Activated CD4-positive, alpha-beta T cell treated with anti-CD3 and anti-CD28 coated beads, Interleukin-2, amount 10 ng/mL, durations not matched to agents 7 days and 5 days (primary cell): ENCODE results near the gene FBXO22. TPM values are rescaled to one million over a fixed set of nuclear protein-coding genes. Genes with fewer than 3 reads are reported as not detected.
"Not testable (repeated sequence)": the region's sequence is repeated elsewhere in the genome, so short reads cannot be mapped to it uniquely, and the experiment has no call there.

Source experiments
- CTCF ChIA-PET: fragments of 350-600 bp; sonication (Branson Sonifier 250); formaldehyde crosslinking; loops from one replicate; lab custom pipeline; 2021; ENCODE audit warnings: antibody characterized with exemption; lab: Charles Lee
- POLR2A ChIA-PET: fragments of 350-600 bp; sonication (Branson Sonifier 250); formaldehyde crosslinking; loops from one replicate; lab custom pipeline; 2021; ENCODE audit warnings: antibody characterized with exemption; lab: Charles Lee
- DNase-seq: peaks from one replicate; pipeline ENCODE4 v3.0.0-alpha.2; 2020
- H3K27ac Mint-ChIP-seq: one replicate; pipeline ENCODE4 v1.8.0; 2021; ENCODE audit warnings: mild to moderate bottlenecking, moderate library complexity, mixed read lengths
- H3K27me3 Mint-ChIP-seq: one replicate; pipeline ENCODE4 v1.8.0; 2021; ENCODE audit warnings: mixed read lengths
- H3K36me3 Mint-ChIP-seq: one replicate; pipeline ENCODE4 v1.8.0; 2021; ENCODE audit warnings: low read depth, mixed read lengths
- H3K4me1 Mint-ChIP-seq: one replicate; pipeline ENCODE4 v1.8.0; 2021; ENCODE audit warnings: mixed read lengths
- H3K4me3 Mint-ChIP-seq: one replicate; pipeline ENCODE4 v1.8.0; 2021; ENCODE audit warnings: mild to moderate bottlenecking, moderate library complexity, mixed read lengths
- H3K9me3 Mint-ChIP-seq: one replicate; pipeline ENCODE4 v1.8.0; 2021; ENCODE audit warnings: mixed read lengths
- total RNA-seq, 2 experiments: library from RNA; stranded (reverse); gene quantifications; one replicate each; pipeline ENCODE4 v1.2.3, GENCODE V29; 2021

The FBXO22 gene
- total RNA-seq, 2 experiments from 2014 or later = 33.2 to 33.7 TPM

GRCh38 chr15:75884041-75884440 lies 19.6 kb upstream of the FBXO22 start:
- no peak overlapping the region for H3K4me3 Mint-ChIP-seq
- peaks cover 41% of the 10 kb centered on the region for H3K36me3 Mint-ChIP-seq
- no peak overlapping the region for H3K27ac Mint-ChIP-seq
- POLR2A ChIA-PET = no interaction called here
- no peak for DNase-seq
- H3K4me1 Mint-ChIP-seq = no peaks in the 10 kb centered on the region
- no peaks in the 10 kb centered on the region for H3K9me3 Mint-ChIP-seq
- CTCF ChIA-PET = interaction anchor here (1.6 kb wide), 1 partner anchor 9 kb away, joined by 5 read pairs; no protein-coding TSS in a partner anchor
- no peaks in the 10 kb centered on the region for H3K27me3 Mint-ChIP-seq

- H3K9me3 Mint-ChIP-seq = no peaks in the 10 kb centered on the region
- peaks cover 14% of the 10 kb centered on the region for H3K4me1 Mint-ChIP-seq
- peaks cover 44% of the 10 kb centered on the region for H3K36me3 Mint-ChIP-seq
- no peak for DNase-seq
- ChIA-PET CTCF (no interaction called here), POLR2A (no interaction called here)
- no peak overlapping the region for H3K27ac Mint-ChIP-seq
- H3K27me3 Mint-ChIP-seq = no peaks in the 10 kb centered on the region
- H3K4me3 Mint-ChIP-seq = no peak overlapping the region
Observed at GRCh38 chr15:75887178-75887577, 16.5 kb upstream of the FBXO22 start.

GRCh38 chr15:75891895-75892294 lies 11.8 kb upstream of the FBXO22 start:
- Mint-ChIP-seq H3K27ac (peak overlapping the region; percentile 25), H3K9me3 (no peaks in the 10 kb centered on the region), H3K36me3 (peaks cover 36% of the 10 kb centered on the region), H3K4me1 (peaks cover 14% of the 10 kb centered on the region), H3K4me3 (no peak overlapping the region), H3K27me3 (no peaks in the 10 kb centered on the region)
- POLR2A ChIA-PET = no interaction called here
- CTCF ChIA-PET = interaction anchor here (0.6 to 0.7 kb wide), 2 partner anchors 148 to 867 kb away, joined by 3 read pairs; no protein-coding TSS in a partner anchor
- DNase-seq = no peak

- Mint-ChIP-seq H3K9me3 (no peaks in the 10 kb centered on the region), H3K36me3 (peaks cover 23% of the 10 kb centered on the region), H3K27ac (no peak overlapping the region), H3K4me1 (peaks cover 14% of the 10 kb centered on the region), H3K4me3 (no peak overlapping the region), H3K27me3 (no peaks in the 10 kb centered on the region)
- DNase-seq = no peak
- POLR2A ChIA-PET = interaction anchor here (0.6 kb wide), 1 partner anchor 33 kb away, joined by 7 read pairs; no protein-coding TSS in a partner anchor
- CTCF ChIA-PET = no interaction called here
Observed at GRCh38 chr15:75895731-75896130, 7.9 kb upstream of the FBXO22 start.

- H3K27ac Mint-ChIP-seq = no peak overlapping the region
- POLR2A ChIA-PET = interaction anchor here (0.7 kb wide), 1 partner anchor 23 kb away, joined by 5 read pairs; no protein-coding TSS in a partner anchor
- H3K9me3 Mint-ChIP-seq = no peaks in the 10 kb centered on the region
- CTCF ChIA-PET = no interaction called here
- peaks cover 41% of the 10 kb centered on the region for H3K4me1 Mint-ChIP-seq
- peaks cover 23% of the 10 kb centered on the region for H3K36me3 Mint-ChIP-seq
- no peak for DNase-seq
- no peak overlapping the region for H3K4me3 Mint-ChIP-seq
- no peaks in the 10 kb centered on the region for H3K27me3 Mint-ChIP-seq
Observed at GRCh38 chr15:75900577-75900976, 3.1 kb upstream of the FBXO22 start.

GRCh38 chr15:75902129-75902557 lies 1.5 kb upstream of the FBXO22 start:
- POLR2A ChIA-PET = no interaction called here
- peaks cover 50% of the 10 kb centered on the region for H3K4me1 Mint-ChIP-seq
- DNase-seq = no peak
- no peaks in the 10 kb centered on the region for H3K27me3 Mint-ChIP-seq
- H3K27ac Mint-ChIP-seq = peak overlapping the region; percentile 19
- H3K4me3 Mint-ChIP-seq = peak overlapping the region; percentile 57
- no peaks in the 10 kb centered on the region for H3K9me3 Mint-ChIP-seq
- CTCF ChIA-PET = interaction anchor here (0.6 to 1.5 kb wide), 2 partner anchors 11 to 75 kb away, joined by 3 to 4 read pairs; no protein-coding TSS in a partner anchor
- peaks cover 31% of the 10 kb centered on the region for H3K36me3 Mint-ChIP-seq

DNA sequence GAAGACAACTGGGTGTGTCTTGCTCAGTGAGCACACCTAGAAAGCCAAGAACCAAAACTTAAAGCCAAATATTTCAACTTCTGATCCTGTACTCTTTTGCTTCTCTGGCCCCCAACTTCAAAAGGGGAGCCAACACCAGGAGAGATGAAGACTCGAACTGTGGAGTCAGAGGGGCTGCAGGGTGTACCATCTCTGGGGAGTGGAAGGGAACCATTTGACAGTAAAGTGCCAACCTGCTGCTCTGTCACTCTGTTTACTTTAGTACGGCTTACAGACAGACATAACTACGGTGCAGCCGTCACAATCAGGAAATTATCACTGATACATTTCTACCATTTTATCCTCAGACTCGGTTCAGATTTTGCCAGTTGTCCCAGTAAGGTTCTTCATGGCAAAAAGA lies 1.6 kb downstream of the FBXO22 start:
- ChIA-PET CTCF (interaction anchor here (1.1 to 2.2 kb wide), 2 partner anchors 15 to 95 kb away, joined by 4 to 7 read pairs; no protein-coding TSS in a partner anchor), POLR2A (no interaction called here)
- H3K27me3 Mint-ChIP-seq = no peaks in the 10 kb centered on the region
- H3K4me3 Mint-ChIP-seq = peak overlapping the region; percentile 99
- H3K9me3 Mint-ChIP-seq = peaks cover 2% of the 10 kb centered on the region
- peak overlapping the region; percentile 71 for H3K27ac Mint-ChIP-seq
- H3K36me3 Mint-ChIP-seq = peaks cover 43% of the 10 kb centered on the region
- H3K4me1 Mint-ChIP-seq = peaks cover 64% of the 10 kb centered on the region
- DNase-seq = no peak

- POLR2A ChIA-PET, H3K27me3 Mint-ChIP-seq, H3K4me3 Mint-ChIP-seq, H3K27ac Mint-ChIP-seq, DNase-seq: not testable (repeated sequence)
- peaks cover 44% of the 10 kb centered on the region for H3K4me1 Mint-ChIP-seq
- H3K36me3 Mint-ChIP-seq = peaks cover 67% of the 10 kb centered on the region
- H3K9me3 Mint-ChIP-seq = peaks cover 14% of the 10 kb centered on the region
- CTCF ChIA-PET = interaction anchor here (1.2 kb wide), 1 partner anchor 12 kb away, joined by 3 read pairs; no protein-coding TSS in a partner anchor
Observed at GRCh38 chr15:75910355-75910754, 6.7 kb downstream of the FBXO22 start.

DNA sequence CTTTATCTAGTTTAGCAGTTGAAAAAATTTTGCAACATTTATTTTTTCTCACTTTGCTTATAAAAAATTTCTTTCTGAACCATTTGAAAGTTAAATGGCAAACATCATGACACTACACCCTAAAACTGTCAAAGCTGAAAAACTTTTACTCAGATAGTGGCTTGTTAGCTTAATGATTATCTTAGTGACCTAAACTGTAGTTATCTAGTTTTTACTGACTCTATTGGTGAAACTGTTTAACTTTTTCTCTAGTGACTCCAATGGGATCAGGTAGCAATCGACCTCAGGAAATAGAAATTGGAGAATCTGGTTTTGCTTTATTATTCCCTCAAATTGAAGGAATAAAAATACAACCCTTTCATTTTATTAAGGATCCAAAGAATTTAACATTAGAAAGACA lies 13.3 kb downstream of the FBXO22 start:
- H3K4me3 Mint-ChIP-seq = no peak overlapping the region
- no peak for DNase-seq
- H3K27ac Mint-ChIP-seq = no peak overlapping the region
- H3K9me3 Mint-ChIP-seq = peaks cover 6% of the 10 kb centered on the region
- peaks cover 8% of the 10 kb centered on the region for H3K4me1 Mint-ChIP-seq
- ChIA-PET CTCF (no interaction called here), POLR2A (no interaction called here)
- H3K27me3 Mint-ChIP-seq = no peaks in the 10 kb centered on the region
- peaks cover 44% of the 10 kb centered on the region for H3K36me3 Mint-ChIP-seq

GRCh38 chr15:75918135-75918534 lies 14.5 kb downstream of the FBXO22 start:
- H3K27ac Mint-ChIP-seq = no peak overlapping the region
- H3K27me3 Mint-ChIP-seq = no peaks in the 10 kb centered on the region
- ChIA-PET CTCF (interaction anchor here (0.7 kb wide), 1 partner anchor 1513 kb away, joined by 4 read pairs; no protein-coding TSS in a partner anchor), POLR2A (no interaction called here)
- DNase-seq = no peak
- peaks cover 37% of the 10 kb centered on the region for H3K36me3 Mint-ChIP-seq
- peaks cover 14% of the 10 kb centered on the region for H3K4me1 Mint-ChIP-seq
- H3K9me3 Mint-ChIP-seq = no peaks in the 10 kb centered on the region
- no peak overlapping the region for H3K4me3 Mint-ChIP-seq

- no peak overlapping the region for H3K27ac Mint-ChIP-seq
- no peaks in the 10 kb centered on the region for H3K9me3 Mint-ChIP-seq
- ChIA-PET CTCF (interaction anchor here (0.6 to 2.2 kb wide), 3 partner anchors 14 to 130 kb away, joined by 4 to 7 read pairs (median 4); no protein-coding TSS in a partner anchor), POLR2A (no interaction called here)
- no peak for DNase-seq
- no peaks in the 10 kb centered on the region for H3K27me3 Mint-ChIP-seq
- peaks cover 31% of the 10 kb centered on the region for H3K36me3 Mint-ChIP-seq
- H3K4me1 Mint-ChIP-seq = peaks cover 27% of the 10 kb centered on the region
- H3K4me3 Mint-ChIP-seq = no peak overlapping the region
Observed at GRCh38 chr15:75920079-75920478, 16.4 kb downstream of the FBXO22 start.

GRCh38 chr15:75921732-75922703 lies 18.3 kb downstream of the FBXO22 start:
- no peak overlapping the region for H3K4me3 Mint-ChIP-seq
- ChIA-PET CTCF (interaction anchor here (0.6 to 2.2 kb wide), 5 partner anchors 16 to 142 kb away, joined by 3 to 7 read pairs (median 5); no protein-coding TSS in a partner anchor), POLR2A (no interaction called here)
- no peaks in the 10 kb centered on the region for H3K27me3 Mint-ChIP-seq
- DNase-seq = peak; percentile 44
- peaks cover 34% of the 10 kb centered on the region for H3K36me3 Mint-ChIP-seq
- H3K9me3 Mint-ChIP-seq = no peaks in the 10 kb centered on the region
- H3K27ac Mint-ChIP-seq = no peak overlapping the region
- H3K4me1 Mint-ChIP-seq = peaks cover 35% of the 10 kb centered on the region
